Cardiac muscle cell (in vitro differentiated cells and primary cell): ENCODE measurements around the gene DOCK4. TPM values are rescaled to one million over a fixed set of nuclear protein-coding genes. Genes with fewer than 3 reads are reported as not detected.

ENCODE experiments used
- DNase-seq, 2 donors: peaks; one replicate each; pipeline versions ENCODE4 v3.0.0 to v3.0.0-alpha.2; 2010 to 2017; ENCODE audit warnings: low read depth in 1 of 2, low spot score in 1 of 2
- H3K27ac ChIP-seq: fragments of 200-600 bp; sonication (generic); 2 replicates; pipeline ENCODE4 v1.5.1; 2016
- H3K27me3 ChIP-seq: fragments of 200-600 bp; sonication (generic); 2 replicates; pipeline ENCODE4 v1.6.0; 2016; ENCODE audit warnings: control low read depth
- H3K36me3 ChIP-seq: fragments of 200-600 bp; sonication (generic); 2 replicates; pipeline ENCODE4 v1.5.1; 2016; ENCODE audit warnings: control low read depth
- H3K4me1 ChIP-seq: fragments of 200-600 bp; sonication (generic); 2 replicates; pipeline ENCODE4 v1.8.1; 2017; ENCODE audit warnings: low read depth, mild to moderate bottlenecking, mixed run types
- H3K4me3 ChIP-seq: fragments of 200-600 bp; sonication (generic); 2 replicates; pipeline ENCODE4 v1.5.1; 2016; ENCODE audit warnings: mild to moderate bottlenecking
- H3K9me3 ChIP-seq: fragments of 200-600 bp; sonication (generic); 2 replicates; pipeline ENCODE4 v1.5.1; 2017; ENCODE audit warnings: low read depth, mild to moderate bottlenecking, control low read depth
- polyA plus RNA-seq: library from polyadenylated mRNA; unstranded; fragments of >200 nt; fragmentation: Nextera tagmentation; extraction: Ambion mirVana; gene quantifications from 2 replicates; pipeline ENCODE4 v1.2.1, GENCODE V29; 2016
- total RNA-seq: library from RNA; depleted of rRNA; stranded (reverse); fragments of >200 nt; gene quantifications from 2 replicates; pipeline ENCODE4 v1.2.3, GENCODE V29; 2016
- TF ChIP-seq, protein P1 (sequence below): IDR thresholded peaks from 2 replicates; pipeline ENCODE4 v1.5.1; 2012; ENCODE audit warnings: low read depth, mild to moderate bottlenecking, low read length

Gene DOCK4
- total and polyA plus RNA-seq, 2 experiments from 2014 or later = 5.3 to 11.4 TPM

DNA sequence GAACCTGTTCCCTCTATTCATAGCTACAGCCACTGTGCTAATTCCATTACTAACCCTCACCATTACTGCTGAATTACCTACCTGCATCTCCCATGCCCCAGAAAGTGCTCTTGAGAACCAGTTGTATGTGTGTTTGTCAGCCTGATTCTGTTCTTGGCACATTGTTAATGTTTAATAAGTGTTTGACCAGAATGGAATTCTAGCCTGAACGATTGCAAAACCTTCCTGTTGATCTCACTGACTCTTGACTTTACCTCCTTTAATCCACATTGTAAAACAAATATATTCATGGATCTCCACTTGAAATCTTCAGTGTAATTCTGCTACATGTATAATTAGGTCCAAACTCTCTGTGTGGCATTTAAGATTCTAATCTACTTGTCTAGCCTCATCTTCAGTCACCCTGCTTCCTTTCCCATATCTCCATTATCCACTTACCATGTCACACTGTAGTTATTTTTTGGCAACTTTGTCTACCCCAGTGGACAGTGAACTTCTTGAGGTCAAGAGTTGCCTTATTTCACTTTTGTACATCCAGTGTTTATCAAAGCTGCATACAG is 5.2 kb upstream of the DOCK4 start:
- Histone ChIP-seq H3K36me3 (no peaks in the 10 kb centered on the region), H3K27me3 (no peaks in the 10 kb centered on the region), H3K4me3 (no peak overlapping the region), H3K9me3 (no peaks in the 10 kb centered on the region), H3K27ac (peak overlapping the region; percentile 36), H3K4me1 (peaks cover 39% of the 10 kb centered on the region)
- TF ChIP-seq, protein P1, sequence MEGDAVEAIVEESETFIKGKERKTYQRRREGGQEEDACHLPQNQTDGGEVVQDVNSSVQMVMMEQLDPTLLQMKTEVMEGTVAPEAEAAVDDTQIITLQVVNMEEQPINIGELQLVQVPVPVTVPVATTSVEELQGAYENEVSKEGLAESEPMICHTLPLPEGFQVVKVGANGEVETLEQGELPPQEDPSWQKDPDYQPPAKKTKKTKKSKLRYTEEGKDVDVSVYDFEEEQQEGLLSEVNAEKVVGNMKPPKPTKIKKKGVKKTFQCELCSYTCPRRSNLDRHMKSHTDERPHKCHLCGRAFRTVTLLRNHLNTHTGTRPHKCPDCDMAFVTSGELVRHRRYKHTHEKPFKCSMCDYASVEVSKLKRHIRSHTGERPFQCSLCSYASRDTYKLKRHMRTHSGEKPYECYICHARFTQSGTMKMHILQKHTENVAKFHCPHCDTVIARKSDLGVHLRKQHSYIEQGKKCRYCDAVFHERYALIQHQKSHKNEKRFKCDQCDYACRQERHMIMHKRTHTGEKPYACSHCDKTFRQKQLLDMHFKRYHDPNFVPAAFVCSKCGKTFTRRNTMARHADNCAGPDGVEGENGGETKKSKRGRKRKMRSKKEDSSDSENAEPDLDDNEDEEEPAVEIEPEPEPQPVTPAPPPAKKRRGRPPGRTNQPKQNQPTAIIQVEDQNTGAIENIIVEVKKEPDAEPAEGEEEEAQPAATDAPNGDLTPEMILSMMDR = no peak
- DNase-seq = peak in 1 of 2 donors; percentile 66

DNA sequence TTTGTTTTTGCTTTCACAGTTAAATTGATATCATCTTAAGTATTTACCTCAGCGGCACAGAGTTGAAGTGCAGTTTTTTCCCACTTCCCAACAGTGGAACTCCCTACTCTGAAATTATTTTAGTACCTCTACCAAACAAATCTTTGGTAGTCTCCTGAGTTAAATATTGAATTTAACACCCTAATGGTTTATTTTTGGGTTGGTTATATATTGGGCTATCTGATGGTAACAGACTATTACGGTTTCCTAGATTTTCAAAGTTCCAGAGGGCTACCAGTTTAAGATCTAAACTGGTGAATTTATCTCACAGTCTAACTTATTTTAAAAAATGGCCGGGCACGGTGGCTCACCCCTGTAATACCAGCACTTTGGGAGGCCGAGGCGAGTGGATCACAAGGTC is 1.6 kb upstream of the DOCK4 start:
- Histone ChIP-seq H3K27ac (no peak overlapping the region), H3K36me3 (no peaks in the 10 kb centered on the region), H3K27me3 (no peaks in the 10 kb centered on the region), H3K4me3 (no peak overlapping the region), H3K9me3 (no peaks in the 10 kb centered on the region), H3K4me1 (peaks cover 24% of the 10 kb centered on the region)
- DNase-seq = no peak
- TF ChIP-seq, protein P1 = no peak

DNA sequence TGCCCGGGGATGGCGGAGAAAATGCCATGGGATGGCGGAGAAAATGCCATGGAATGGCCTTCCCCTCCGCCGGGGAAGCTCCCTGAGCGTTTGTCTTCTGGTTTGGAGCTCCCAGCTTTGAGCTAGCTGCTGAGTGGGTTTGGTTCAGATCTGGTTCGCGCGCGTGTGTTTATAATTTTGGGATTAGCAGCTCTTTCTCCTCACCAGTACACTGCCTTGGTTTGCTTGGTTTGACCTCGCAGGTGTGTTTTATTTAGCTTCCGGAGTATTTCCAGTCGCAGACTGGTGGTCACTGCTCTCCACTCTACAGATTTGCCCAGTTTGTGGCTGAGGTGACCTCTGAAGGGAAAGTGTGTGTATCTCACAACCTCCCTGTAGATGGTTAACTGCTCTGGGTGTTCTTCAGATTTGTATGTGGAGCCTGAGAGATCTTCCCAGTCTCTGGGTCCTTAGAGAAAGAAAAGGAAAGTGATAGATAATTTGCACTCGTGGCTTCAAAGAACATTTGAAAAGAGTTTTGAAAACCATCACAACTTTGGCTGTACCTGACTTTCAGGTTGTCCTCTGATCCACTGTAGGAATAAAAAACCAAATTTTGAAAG is 893 bp upstream of the DOCK4 start:
- peak; percentile 19 for DNase-seq
- Histone ChIP-seq H3K27me3 (no peaks in the 10 kb centered on the region), H3K36me3 (no peaks in the 10 kb centered on the region), H3K27ac (peak overlapping the region; percentile 6), H3K9me3 (no peaks in the 10 kb centered on the region), H3K4me1 (peaks cover 18% of the 10 kb centered on the region), H3K4me3 (peak overlapping the region; percentile 74)
- TF ChIP-seq, protein P1 = no peak

DNA sequence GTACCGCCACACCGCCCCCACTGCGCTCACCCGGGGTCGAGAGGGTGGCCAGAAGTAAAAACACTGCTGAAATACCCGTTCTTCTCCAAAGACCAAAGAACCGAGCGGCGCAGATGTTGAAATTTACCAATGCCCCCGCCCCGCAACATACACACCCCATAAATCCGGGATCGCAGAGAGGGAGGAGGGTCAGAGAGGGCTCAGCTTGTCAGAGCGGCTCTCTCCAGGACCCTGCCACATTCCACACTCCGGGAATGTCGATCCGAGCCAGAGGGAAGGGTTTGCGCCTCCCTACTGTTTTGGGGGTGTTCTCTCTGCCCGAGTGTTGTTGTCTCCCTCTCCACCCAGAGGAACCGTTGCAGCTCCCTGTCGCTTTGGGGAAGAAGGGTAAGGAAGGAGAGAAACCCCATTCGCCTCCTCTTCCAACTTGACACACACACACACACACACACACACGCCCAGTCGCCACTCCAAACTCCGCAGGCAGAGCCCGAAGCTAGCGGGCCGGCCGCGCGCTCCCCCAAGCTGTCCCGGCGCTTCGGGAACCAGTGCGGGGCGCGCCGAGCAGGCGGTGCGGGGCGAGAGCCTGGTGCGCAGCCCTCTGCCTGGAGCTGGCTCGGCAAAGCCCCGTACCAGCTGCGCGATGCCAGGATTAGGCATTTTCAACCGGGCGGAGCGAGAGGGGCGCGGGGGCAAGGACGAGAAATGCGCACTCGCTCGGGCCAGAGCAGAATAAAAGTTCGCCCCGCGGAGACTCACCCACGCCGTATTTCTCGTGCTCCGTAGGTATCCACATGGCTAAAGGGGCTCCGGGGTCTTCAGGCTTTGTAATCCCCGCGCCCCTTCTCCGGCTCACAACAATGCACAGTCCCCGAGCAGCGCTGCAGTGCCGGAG is 609 bp downstream of the DOCK4 start:
- TF ChIP-seq, protein P1 = no peak
- H3K4me3 ChIP-seq = peak overlapping the region; percentile 74
- no peaks in the 10 kb centered on the region for H3K27me3 ChIP-seq
- H3K36me3 ChIP-seq = no peaks in the 10 kb centered on the region
- no peaks in the 10 kb centered on the region for H3K9me3 ChIP-seq
- H3K4me1 ChIP-seq = peaks cover 9% of the 10 kb centered on the region
- peak; percentile 74 to 78 for DNase-seq
- peak overlapping the region; percentile 61 for H3K27ac ChIP-seq

DNA sequence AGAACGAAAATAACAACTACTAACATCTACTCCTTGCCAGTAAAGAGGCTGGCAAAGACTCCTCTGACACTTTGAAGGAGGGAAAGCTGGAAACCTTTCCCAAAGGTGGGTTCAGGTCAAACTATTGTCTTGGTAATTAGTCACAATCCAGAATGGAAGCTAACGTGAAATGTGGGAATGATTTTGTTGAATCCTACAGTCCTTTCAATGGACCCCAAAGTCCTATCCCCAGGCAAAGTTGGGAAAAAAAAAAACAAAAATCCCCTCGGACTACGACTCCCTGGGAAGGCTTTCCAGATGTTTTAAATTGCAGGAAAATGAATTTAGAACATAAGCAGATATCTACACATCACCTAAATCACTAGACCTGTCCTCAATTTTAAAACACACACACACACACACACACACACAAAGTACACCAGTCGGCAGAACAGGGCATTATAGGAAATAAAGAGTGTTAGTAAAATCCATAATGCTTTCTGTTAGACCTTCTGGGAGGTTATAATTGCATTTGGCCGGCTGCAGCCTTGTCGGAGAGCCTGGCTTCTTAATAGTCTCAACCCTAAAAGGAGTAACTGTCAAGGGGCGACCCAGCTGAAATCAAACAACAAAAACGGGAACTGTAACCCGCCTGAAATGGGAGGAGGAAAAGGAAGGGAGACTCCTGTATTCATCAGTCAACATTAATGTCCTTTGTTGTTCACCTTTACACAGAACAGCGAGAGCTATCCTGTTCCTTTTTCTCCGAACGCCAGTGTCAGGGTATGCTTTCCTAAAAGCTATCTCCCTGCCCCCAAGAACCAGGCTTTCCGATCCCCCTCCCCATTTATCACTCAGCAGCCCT is 1.5 kb downstream of the DOCK4 start:
- no peaks in the 10 kb centered on the region for H3K27me3 ChIP-seq
- TF ChIP-seq, protein P1 = no peak
- peaks cover 9% of the 10 kb centered on the region for H3K4me1 ChIP-seq
- H3K9me3 ChIP-seq = no peaks in the 10 kb centered on the region
- peak in 1 of 2 donors; percentile 25 for DNase-seq
- H3K27ac ChIP-seq = peak overlapping the region; percentile 61
- no peaks in the 10 kb centered on the region for H3K36me3 ChIP-seq
- peak overlapping the region; percentile 74 for H3K4me3 ChIP-seq
